HepG2 (cell line): ENCODE results near the gene ARHGEF10L. TPM values are rescaled to one million over a fixed set of nuclear protein-coding genes. Genes with fewer than 3 reads are reported as not detected.

Experiments
- ARID3A ChIP-seq: IDR thresholded peaks from 2 replicates; pipeline ENCODE4 v1.6.1; 2012; ENCODE audit warnings: low read depth, low read length, improper control_type of control experiment
- ARNT ChIP-seq: fragments of 450-650 bp; IDR thresholded peaks from 2 replicates; pipeline ENCODE4 v1.6.1; 2017
- DNMT3B ChIP-seq: conservative IDR thresholded peaks from 2 replicates; pipeline ENCODE4 v1.6.1; 2016; ENCODE audit warnings: missing biosample characterization, control low read depth
- FIP1L1 ChIP-seq: fragments of 200-400 bp; formaldehyde crosslinking; IDR thresholded peaks from 2 replicates; pipeline ENCODE4 v1.6.1; 2018; ENCODE audit warnings: low read depth, mild to moderate bottlenecking, low read length, moderate library complexity, borderline replicate concordance; ENCODE audit not compliant: insufficient read depth
- HDAC2 ChIP-seq: sonication (generic); formaldehyde crosslinking; IDR thresholded peaks from 2 replicates; pipeline ENCODE4 v1.4.0; 2020; ENCODE audit warnings: missing genetic modification reagents
- HMG20B ChIP-seq: conservative IDR thresholded peaks from 2 replicates; pipeline ENCODE4 v1.6.1; 2016; ENCODE audit warnings: missing genetic modification reagents, missing compliant biosample characterization
- HNRNPL ChIP-seq: fragments of 200-400 bp; formaldehyde crosslinking; IDR thresholded peaks from 2 replicates; pipeline ENCODE4 v1.6.1; 2017; ENCODE audit warnings: mild to moderate bottlenecking, low read depth, low read length
- IRF2 ChIP-seq: IDR thresholded peaks from 2 replicates; pipeline ENCODE4 v1.6.1; 2018; ENCODE audit warnings: missing genetic modification reagents, missing compliant biosample characterization
- IRX3 ChIP-seq: sonication (generic); formaldehyde crosslinking; IDR thresholded peaks from 2 replicates; pipeline ENCODE4 v1.8.1; 2023; ENCODE audit warnings: mild to moderate bottlenecking, low read depth, missing genetic modification reagents, borderline replicate concordance
- KAT2B ChIP-seq: fragments of 150-350 bp; IDR thresholded peaks from 2 replicates; pipeline ENCODE4 v1.6.1; 2014; ENCODE audit warnings: low read depth, low read length, borderline replicate concordance
- KLF9 ChIP-seq: IDR thresholded peaks from 2 replicates; pipeline ENCODE4 v1.6.1; 2016; ENCODE audit warnings: low read depth
- MED1 ChIP-seq: sonication (generic); formaldehyde crosslinking; IDR thresholded peaks from 2 replicates; pipeline ENCODE4 v1.4.0; 2020; ENCODE audit warnings: missing genetic modification reagents
- MLXIP ChIP-seq: sonication (generic); formaldehyde crosslinking; IDR thresholded peaks from 2 replicates; pipeline ENCODE4 v1.9.0; 2021; ENCODE audit warnings: missing genetic modification reagents, borderline replicate concordance
- MXD3 ChIP-seq: IDR thresholded peaks from 2 replicates; pipeline ENCODE4 v1.6.1; 2016; ENCODE audit warnings: mild to moderate bottlenecking, missing biosample characterization, missing genetic modification reagents
- NCOA2 ChIP-seq: sonication (generic); formaldehyde crosslinking; IDR thresholded peaks from 2 replicates; pipeline ENCODE4 v1.8.0; 2022; ENCODE audit warnings: inconsistent platforms
- PHB2 ChIP-seq: fragments of 450-650 bp; IDR thresholded peaks from 2 replicates; pipeline ENCODE4 v1.6.1; 2018; ENCODE audit not compliant: partially characterized antibody
- ZBTB4 ChIP-seq: sonication (generic); formaldehyde crosslinking; IDR thresholded peaks from 2 replicates; pipeline ENCODE4 v1.4.0; 2020; ENCODE audit warnings: missing genetic modification reagents, mild to moderate bottlenecking, borderline replicate concordance
- ZFX ChIP-seq: sonication (generic); formaldehyde crosslinking; IDR thresholded peaks from 2 replicates; pipeline ENCODE4 v1.4.0; 2020; ENCODE audit warnings: mild to moderate bottlenecking, low read depth, missing genetic modification reagents, moderate library complexity
- ZNF24 ChIP-seq: fragments of 450-650 bp; IDR thresholded peaks from 2 replicates; pipeline ENCODE4 v1.6.1; 2017; ENCODE audit warnings: antibody characterized with exemption, mild to moderate bottlenecking
- ZNF44 ChIP-seq: sonication (generic); formaldehyde crosslinking; IDR thresholded peaks from 2 replicates; pipeline ENCODE4 v1.5.1; 2020; ENCODE audit warnings: mild to moderate bottlenecking, missing genetic modification reagents
- polyA plus RNA-seq, 8 experiments: library from polyadenylated mRNA; depleted of rRNA in 3 of 8; stranded (reverse) in 7 of 8; unstranded in 1 of 8; fragments of >200 nt; fragmentation: Illumina TruSeq in 4 of 8; extraction: Trizol in 4 of 8; gene quantifications; 2 replicates each; pipeline versions ENCODE4 v1.2.1 to v1.2.3, GENCODE V29; 2011 to 2016; ENCODE audit warnings: low read depth in 4 of 8, missing spikeins in 1 of 8, mixed read lengths in 1 of 8; ENCODE audit not compliant: insufficient read depth in 1 of 8
- total RNA-seq, 5 experiments: library from RNA; depleted of rRNA; stranded (reverse); fragments of >200 nt; fragmentation: Illumina TruSeq; extraction: Trizol; gene quantifications; 2 replicates each; pipeline ENCODE4 v1.2.3, GENCODE V29; 2016; ENCODE audit warnings: low read depth in 1 of 5

Gene ARHGEF10L
- total and polyA plus RNA-seq, 2 of the 13 experiments (the other 11 are each of a cell fraction or from before 2014, with no cell fraction given) = 46.5 to 78.3 TPM

- TF ChIP-seq ZBTB4 (CRISPR knock-in tag) (peak; percentile 64; the same call in 1 of the 2 replicates), ZFX (CRISPR knock-in tag) (peak; percentile 70; the same call in 1 of the 2 replicates), FIP1L1 (no peak), MED1 (CRISPR knock-in tag) (peak; percentile 67; the same call in 1 of the 2 replicates), HNRNPL (peak; percentile 87), HDAC2 (CRISPR knock-in tag) (0 out of 2 replicates have a peak, but pooled peaks have one; percentile 68), KLF9 (CRISPR knock-in tag) (no peak), ZNF24 (no peak), MLXIP (CRISPR knock-in tag) (peak; percentile 24; the same call in 1 of the 2 replicates), NCOA2 (CRISPR knock-in tag) (peak; percentile 56), ZNF44 (CRISPR knock-in tag) (no peak), MXD3 (peak; percentile 62; the same call in 1 of the 2 replicates), PHB2 (no peak), KAT2B (no peak), ARNT (no peak), HMG20B (CRISPR knock-in tag) (no peak), IRX3 (CRISPR knock-in tag) (no peak), IRF2 (CRISPR knock-in tag) (peak; percentile 21; the same call in 1 of the 2 replicates), DNMT3B (no peak), ARID3A (no peak)
Observed at GRCh38 chr1:17579951-17580939, 40.7 kb downstream of the ARHGEF10L start (continued).
